HL-60 (cell line): ENCODE results near the gene AAK1.
A peak's percentile ranks its signal among the peaks of the same experiment; 100 is the strongest.

Source experiments
- DNase-seq, 2 experiments: peaks; one replicate each; pipeline ENCODE4 v3.0.0-alpha.2; 2010 to 2020; ENCODE audit warnings: low read depth in 1 of 2, low spot score in 1 of 2
- H3K27ac ChIP-seq: fragments of 250-450 bp; sonication (Bioruptor Pico); replicated peaks from 2 replicates; pipeline ENCODE4 v1.5.1; 2020; ENCODE audit warnings: mild to moderate bottlenecking, moderate library complexity
- H3K27me3 ChIP-seq: fragments of 250-450 bp; sonication (Bioruptor Pico); 2 replicates; pipeline ENCODE4 v1.5.1; 2021; ENCODE audit warnings: mild to moderate bottlenecking, moderate library complexity; ENCODE audit not compliant: insufficient read depth, poor library complexity, severe bottlenecking
- H3K4me3 ChIP-seq: replicated peaks from 2 replicates; pipeline ENCODE4 v1.5.1; 2011; ENCODE audit warnings: mild to moderate bottlenecking, control low read depth, low read length; ENCODE audit not compliant: insufficient read depth
- GABPA ChIP-seq: IDR thresholded peaks from 2 replicates; pipeline ENCODE4 v1.6.1; 2012; ENCODE audit warnings: low read depth
- POLR2AphosphoS5 ChIP-seq: IDR thresholded peaks from 2 replicates; pipeline ENCODE4 v1.6.1; 2012; ENCODE audit warnings: low read depth
- SPI1 ChIP-seq: IDR thresholded peaks from 2 replicates; pipeline ENCODE4 v1.6.1; 2012; ENCODE audit warnings: low read depth, mild to moderate bottlenecking, borderline replicate concordance
- TF ChIP-seq, protein P1 (sequence below): IDR thresholded peaks from 2 replicates; pipeline ENCODE4 v1.6.1; 2012; ENCODE audit warnings: low read depth; ENCODE audit not compliant: insufficient replicate concordance
- TF ChIP-seq, protein P2 (sequence below): IDR thresholded peaks from one replicate; pipeline ENCODE4 v1.5.1; 2011; ENCODE audit warnings: low read length, control low read depth, inconsistent platforms; ENCODE audit not compliant: insufficient read depth

The AAK1 gene

DNA sequence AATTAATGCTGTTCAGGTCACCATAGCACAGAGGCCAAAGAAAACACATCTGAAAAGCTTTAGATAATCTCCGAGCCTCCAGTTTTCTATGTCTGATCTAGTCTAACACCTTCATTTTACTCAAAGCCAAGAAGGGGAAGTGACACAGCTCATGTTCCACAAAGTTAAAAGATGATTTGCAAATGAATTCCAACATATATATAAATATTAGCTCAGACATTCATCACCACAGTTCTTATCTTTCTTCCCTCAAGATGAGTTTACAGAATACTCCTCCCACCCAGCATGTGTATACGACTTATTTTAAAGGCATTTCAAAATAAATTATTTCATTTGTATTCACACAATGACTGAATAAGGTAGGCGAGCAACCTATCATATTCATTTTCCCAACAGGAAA lies 82.4 kb downstream of the AAK1 start:
- Histone ChIP-seq H3K27ac (no peak overlapping the region), H3K4me3 (no peak overlapping the region), H3K27me3 (no peaks in the 10 kb centered on the region)
- no peak for DNase-seq
- TF ChIP-seq POLR2AphosphoS5 = no peak
- TF ChIP-seq SPI1 = peak; percentile 75

DNA sequence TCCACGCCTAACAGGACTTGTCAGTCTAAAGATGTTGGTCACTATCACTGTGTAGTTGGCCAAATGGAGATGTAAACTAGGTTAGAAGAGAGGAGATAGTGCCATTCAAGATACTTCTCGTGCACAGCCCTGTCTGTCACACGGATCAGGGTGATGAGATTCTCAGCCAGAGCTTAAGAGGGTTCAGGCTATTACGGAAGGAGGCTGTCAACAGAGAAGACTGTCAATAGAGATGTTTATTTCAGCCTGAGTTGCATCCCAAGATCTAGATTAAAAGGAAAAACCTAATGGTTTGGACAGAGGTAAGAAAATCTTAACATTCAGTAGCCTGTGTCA lies 83.4 kb downstream of the AAK1 start:
- DNase-seq = no peak
- Histone ChIP-seq H3K4me3 (no peak overlapping the region), H3K27ac (no peak overlapping the region), H3K27me3 (no peaks in the 10 kb centered on the region)
- TF ChIP-seq GABPA (no peak), POLR2AphosphoS5 (no peak), SPI1 (no peak)
- TF ChIP-seq, protein P1, sequence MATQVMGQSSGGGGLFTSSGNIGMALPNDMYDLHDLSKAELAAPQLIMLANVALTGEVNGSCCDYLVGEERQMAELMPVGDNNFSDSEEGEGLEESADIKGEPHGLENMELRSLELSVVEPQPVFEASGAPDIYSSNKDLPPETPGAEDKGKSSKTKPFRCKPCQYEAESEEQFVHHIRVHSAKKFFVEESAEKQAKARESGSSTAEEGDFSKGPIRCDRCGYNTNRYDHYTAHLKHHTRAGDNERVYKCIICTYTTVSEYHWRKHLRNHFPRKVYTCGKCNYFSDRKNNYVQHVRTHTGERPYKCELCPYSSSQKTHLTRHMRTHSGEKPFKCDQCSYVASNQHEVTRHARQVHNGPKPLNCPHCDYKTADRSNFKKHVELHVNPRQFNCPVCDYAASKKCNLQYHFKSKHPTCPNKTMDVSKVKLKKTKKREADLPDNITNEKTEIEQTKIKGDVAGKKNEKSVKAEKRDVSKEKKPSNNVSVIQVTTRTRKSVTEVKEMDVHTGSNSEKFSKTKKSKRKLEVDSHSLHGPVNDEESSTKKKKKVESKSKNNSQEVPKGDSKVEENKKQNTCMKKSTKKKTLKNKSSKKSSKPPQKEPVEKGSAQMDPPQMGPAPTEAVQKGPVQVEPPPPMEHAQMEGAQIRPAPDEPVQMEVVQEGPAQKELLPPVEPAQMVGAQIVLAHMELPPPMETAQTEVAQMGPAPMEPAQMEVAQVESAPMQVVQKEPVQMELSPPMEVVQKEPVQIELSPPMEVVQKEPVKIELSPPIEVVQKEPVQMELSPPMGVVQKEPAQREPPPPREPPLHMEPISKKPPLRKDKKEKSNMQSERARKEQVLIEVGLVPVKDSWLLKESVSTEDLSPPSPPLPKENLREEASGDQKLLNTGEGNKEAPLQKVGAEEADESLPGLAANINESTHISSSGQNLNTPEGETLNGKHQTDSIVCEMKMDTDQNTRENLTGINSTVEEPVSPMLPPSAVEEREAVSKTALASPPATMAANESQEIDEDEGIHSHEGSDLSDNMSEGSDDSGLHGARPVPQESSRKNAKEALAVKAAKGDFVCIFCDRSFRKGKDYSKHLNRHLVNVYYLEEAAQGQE = no peak
- TF ChIP-seq, protein P2, sequence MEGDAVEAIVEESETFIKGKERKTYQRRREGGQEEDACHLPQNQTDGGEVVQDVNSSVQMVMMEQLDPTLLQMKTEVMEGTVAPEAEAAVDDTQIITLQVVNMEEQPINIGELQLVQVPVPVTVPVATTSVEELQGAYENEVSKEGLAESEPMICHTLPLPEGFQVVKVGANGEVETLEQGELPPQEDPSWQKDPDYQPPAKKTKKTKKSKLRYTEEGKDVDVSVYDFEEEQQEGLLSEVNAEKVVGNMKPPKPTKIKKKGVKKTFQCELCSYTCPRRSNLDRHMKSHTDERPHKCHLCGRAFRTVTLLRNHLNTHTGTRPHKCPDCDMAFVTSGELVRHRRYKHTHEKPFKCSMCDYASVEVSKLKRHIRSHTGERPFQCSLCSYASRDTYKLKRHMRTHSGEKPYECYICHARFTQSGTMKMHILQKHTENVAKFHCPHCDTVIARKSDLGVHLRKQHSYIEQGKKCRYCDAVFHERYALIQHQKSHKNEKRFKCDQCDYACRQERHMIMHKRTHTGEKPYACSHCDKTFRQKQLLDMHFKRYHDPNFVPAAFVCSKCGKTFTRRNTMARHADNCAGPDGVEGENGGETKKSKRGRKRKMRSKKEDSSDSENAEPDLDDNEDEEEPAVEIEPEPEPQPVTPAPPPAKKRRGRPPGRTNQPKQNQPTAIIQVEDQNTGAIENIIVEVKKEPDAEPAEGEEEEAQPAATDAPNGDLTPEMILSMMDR = no peak

DNA sequence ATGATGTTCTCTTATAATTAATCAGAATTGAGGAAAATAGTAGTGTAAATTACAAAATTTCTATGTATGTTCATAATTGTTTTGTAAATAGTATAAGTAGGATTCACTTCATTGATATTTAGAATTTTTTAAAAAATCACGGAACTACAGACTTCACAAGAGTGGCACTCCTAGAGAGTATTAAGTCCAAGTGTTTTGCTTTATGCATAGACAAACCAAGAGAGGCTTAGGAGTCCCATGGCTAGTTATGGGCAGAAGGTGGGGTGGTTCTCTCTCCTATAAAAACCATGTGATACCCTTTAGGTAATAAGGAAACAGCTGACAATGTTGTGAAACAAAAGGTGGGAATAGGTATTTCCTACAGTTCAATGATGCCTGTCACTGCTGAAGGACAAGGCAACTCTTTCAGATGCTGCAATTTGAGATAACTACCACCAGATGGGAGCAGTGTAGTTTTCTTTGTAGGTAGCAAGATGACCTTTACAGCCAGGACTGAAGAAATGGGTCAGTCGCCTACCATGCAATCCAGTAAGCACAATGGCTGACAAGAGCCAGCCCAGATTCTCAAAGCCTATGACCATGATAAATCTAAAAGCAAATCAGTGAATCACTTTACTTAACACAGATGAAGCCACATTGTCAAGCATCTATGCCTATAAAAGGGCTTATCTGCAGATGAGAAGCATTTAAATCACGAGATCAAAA lies 83.9 kb downstream of the AAK1 start:
- Histone ChIP-seq H3K27ac (no peak overlapping the region), H3K27me3 (no peaks in the 10 kb centered on the region), H3K4me3 (no peak overlapping the region)
- DNase-seq = peak; percentile 50 to 57
- no peak for TF ChIP-seq POLR2AphosphoS5
- TF ChIP-seq, protein P2 = peak; percentile 62
- TF ChIP-seq, protein P1 = no peak
- TF ChIP-seq SPI1 = no peak

DNA sequence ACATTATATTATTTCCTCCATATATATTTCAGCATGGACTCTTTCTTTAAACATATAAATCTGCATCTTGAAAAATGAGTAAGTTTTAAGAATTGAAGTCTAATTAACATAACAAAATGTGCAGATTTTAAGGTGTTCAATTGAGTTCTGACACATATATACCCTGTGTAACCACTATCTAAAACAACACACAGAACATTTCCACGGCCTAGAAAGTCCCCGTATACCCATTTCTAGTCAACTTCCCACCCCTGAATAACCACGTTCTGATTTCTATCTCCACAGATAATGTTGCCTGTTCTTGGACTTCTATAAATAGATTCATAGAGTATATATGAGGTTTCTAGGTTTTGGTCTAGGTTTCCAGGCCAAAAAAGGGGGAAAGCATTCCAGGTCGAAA lies 87.5 kb downstream of the AAK1 start:
- DNase-seq = no peak
- TF ChIP-seq, protein P2 = no peak
- TF ChIP-seq POLR2AphosphoS5 (no peak), SPI1 (no peak), GABPA (no peak)
- TF ChIP-seq, protein P1 = no peak
- Histone ChIP-seq H3K4me3 (no peak overlapping the region), H3K27me3 (no peaks in the 10 kb centered on the region), H3K27ac (no peak overlapping the region)
